Measurements from ENCODE around the gene INTS3. TPM values are rescaled to one million over a fixed set of nuclear protein-coding genes. Genes with fewer than 3 reads are reported as not detected.

INTS3 gene
- total RNA-seq, 1 donor from 2014 or later, result 39.5 TPM

DNA sequence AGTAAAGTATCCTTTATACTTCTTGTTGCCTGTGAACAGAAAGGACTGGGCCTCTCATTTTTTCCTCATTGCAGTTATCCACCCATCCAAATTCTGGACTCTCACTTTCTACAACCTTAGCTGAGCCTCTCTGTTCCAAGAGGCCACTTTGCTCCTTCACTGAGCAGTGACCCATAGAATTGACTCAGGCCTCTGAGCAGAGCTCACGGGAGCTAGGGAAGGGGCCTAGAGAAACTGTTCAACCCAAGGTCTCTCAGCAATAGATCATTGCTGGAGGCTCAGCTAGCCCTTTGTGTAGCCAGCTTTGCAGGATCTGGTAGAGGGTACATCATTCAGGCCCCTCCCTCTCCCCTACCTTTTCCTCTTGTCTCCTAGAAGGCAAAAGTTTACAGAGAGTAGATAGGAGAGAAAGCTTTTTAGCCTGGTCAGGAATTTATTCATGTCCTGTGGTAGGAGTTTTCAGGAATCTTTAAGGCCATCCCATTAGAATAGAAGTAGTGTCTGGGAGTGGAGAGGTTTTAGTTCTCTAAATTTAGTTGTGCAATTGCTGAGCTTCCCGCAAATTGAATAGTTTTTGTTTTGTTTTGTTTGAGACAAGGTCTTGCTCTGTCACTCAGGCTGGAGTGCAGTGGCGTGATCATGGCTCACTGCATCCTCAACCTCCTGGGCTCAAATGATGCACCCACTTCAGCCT is 6.7 kb downstream of the INTS3 start:
- Histone ChIP-seq H3K79me2 (ENCODE audit: insufficient read depth, low read length) (peaks cover 10% of the 10 kb centered on the region), H3K27ac (ENCODE audit: low read depth, low read length) (no peak overlapping the region), H3K36me3 (ENCODE audit: insufficient read depth, low read length) (no peaks in the 10 kb centered on the region), H3K9me3 (ENCODE audit: insufficient read depth, low read depth, low read length) (no peaks in the 10 kb centered on the region), H3K4me1 (ENCODE audit: insufficient read depth, low read length) (no peaks in the 10 kb centered on the region), H3K4me3 (ENCODE audit: insufficient read depth, low read depth, low read length) (no peak overlapping the region), H3K4me2 (ENCODE audit: low read length) (no peak overlapping the region), H4K20me1 (ENCODE audit: insufficient read depth, low read length) (peaks cover 8% of the 10 kb centered on the region), H3K27me3 (ENCODE audit: insufficient read depth, low read length) (no peaks in the 10 kb centered on the region), H2AFZ (ENCODE audit: low read depth, low read length) (no peak overlapping the region), H3K9ac (ENCODE audit: low read length) (no peak overlapping the region)
- Mint-ChIP-seq H3K4me1 (ENCODE audit: low read depth, unreplicated experiment) (no peaks in the 10 kb centered on the region), H3K9me3 (ENCODE audit: unreplicated experiment) (no peaks in the 10 kb centered on the region), H3K27ac (ENCODE audit: unreplicated experiment) (peak overlapping the region; percentile 34), H3K27me3 (ENCODE audit: low read depth, unreplicated experiment) (no peaks in the 10 kb centered on the region), H3K36me3 (ENCODE audit: low read depth, unreplicated experiment) (peaks cover 8% of the 10 kb centered on the region), H3K4me3 (ENCODE audit: unreplicated experiment) (no peak overlapping the region)
- TF ChIP-seq, protein P1, sequence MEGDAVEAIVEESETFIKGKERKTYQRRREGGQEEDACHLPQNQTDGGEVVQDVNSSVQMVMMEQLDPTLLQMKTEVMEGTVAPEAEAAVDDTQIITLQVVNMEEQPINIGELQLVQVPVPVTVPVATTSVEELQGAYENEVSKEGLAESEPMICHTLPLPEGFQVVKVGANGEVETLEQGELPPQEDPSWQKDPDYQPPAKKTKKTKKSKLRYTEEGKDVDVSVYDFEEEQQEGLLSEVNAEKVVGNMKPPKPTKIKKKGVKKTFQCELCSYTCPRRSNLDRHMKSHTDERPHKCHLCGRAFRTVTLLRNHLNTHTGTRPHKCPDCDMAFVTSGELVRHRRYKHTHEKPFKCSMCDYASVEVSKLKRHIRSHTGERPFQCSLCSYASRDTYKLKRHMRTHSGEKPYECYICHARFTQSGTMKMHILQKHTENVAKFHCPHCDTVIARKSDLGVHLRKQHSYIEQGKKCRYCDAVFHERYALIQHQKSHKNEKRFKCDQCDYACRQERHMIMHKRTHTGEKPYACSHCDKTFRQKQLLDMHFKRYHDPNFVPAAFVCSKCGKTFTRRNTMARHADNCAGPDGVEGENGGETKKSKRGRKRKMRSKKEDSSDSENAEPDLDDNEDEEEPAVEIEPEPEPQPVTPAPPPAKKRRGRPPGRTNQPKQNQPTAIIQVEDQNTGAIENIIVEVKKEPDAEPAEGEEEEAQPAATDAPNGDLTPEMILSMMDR (IDR thresholded peaks at IDR 0.05; ENCODE audit: insufficient read depth, low read depth, low read length), result no peak
- no peak for TF ChIP-seq EZH2 (IDR thresholded peaks at IDR 0.05; ENCODE audit: insufficient read depth, low read length)
- FAIRE-seq (no peak), DNase-seq (ENCODE audit: low read depth) (no peak)

DNA sequence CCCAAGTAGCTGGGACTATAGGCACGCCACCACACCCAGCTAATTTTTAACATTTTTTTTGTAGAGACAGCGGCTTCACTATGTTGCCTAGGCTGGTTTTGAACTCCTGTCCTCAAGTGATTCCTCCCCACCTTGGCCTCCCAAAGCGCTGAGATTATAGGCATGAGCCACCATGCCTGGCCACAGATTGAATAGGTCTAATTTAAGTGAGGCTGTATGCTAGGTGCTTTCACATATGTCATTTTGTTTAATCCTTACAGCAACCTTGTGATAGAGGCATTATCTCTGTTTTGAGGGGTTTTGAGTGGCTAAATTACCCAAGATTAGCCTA is 7.2 kb downstream of the INTS3 start:
- peaks cover 8% of the 10 kb centered on the region for H3K36me3 Mint-ChIP-seq (ENCODE audit: low read depth, unreplicated experiment)
- Histone ChIP-seq H4K20me1 (ENCODE audit: insufficient read depth, low read length) (peaks cover 8% of the 10 kb centered on the region), H3K27me3 (ENCODE audit: insufficient read depth, low read length) (no peaks in the 10 kb centered on the region), H3K4me3 (ENCODE audit: insufficient read depth, low read depth, low read length) (no peak overlapping the region), H3K79me2 (ENCODE audit: insufficient read depth, low read length) (peaks cover 10% of the 10 kb centered on the region), H3K4me2 (ENCODE audit: low read length) (no peak overlapping the region), H3K9me3 (ENCODE audit: insufficient read depth, low read depth, low read length) (no peaks in the 10 kb centered on the region), H2AFZ (ENCODE audit: low read depth, low read length) (no peak overlapping the region), H3K36me3 (ENCODE audit: insufficient read depth, low read length) (no peaks in the 10 kb centered on the region), H3K9ac (ENCODE audit: low read length) (no peak overlapping the region), H3K27ac (ENCODE audit: low read depth, low read length) (no peak overlapping the region), H3K4me1 (ENCODE audit: insufficient read depth, low read length) (no peaks in the 10 kb centered on the region)
- no peak overlapping the region for H3K27ac Mint-ChIP-seq (ENCODE audit: unreplicated experiment)
- no peaks in the 10 kb centered on the region for H3K27me3 Mint-ChIP-seq (ENCODE audit: low read depth, unreplicated experiment)
- DNase-seq (ENCODE audit: low read depth) (no peak), FAIRE-seq (no peak)
- H3K4me3 Mint-ChIP-seq (ENCODE audit: unreplicated experiment), result no peak overlapping the region
- no peaks in the 10 kb centered on the region for H3K9me3 Mint-ChIP-seq (ENCODE audit: unreplicated experiment)
- no peaks in the 10 kb centered on the region for H3K4me1 Mint-ChIP-seq (ENCODE audit: low read depth, unreplicated experiment)
- TF ChIP-seq EZH2 (IDR thresholded peaks at IDR 0.05; ENCODE audit: insufficient read depth, low read length), result no peak
- TF ChIP-seq, protein P1 (IDR thresholded peaks at IDR 0.05; ENCODE audit: insufficient read depth, low read depth, low read length), result no peak

DNA sequence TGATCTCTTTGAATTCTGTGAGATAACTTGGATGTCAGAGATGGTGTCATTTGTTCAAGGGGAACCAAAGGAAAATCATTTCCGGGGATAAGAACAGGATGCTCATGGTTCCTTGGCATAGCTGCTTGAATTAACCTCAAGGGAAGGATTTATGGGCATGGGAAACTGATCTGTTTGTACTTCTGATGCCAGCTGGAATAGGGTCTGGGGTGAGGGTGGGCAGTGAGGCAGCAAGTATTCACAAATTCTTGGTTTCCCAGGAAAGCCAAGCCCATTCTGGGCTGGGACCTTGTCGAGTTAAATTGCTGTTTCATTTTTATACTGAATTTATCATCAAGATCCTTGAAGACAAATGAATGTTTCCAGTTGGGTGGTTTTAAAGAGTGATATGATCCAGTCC is 14.1 kb downstream of the INTS3 start:
- Histone ChIP-seq H3K9me3 (ENCODE audit: insufficient read depth, low read depth, low read length) (no peaks in the 10 kb centered on the region), H3K4me2 (ENCODE audit: low read length) (no peak overlapping the region), H3K79me2 (ENCODE audit: insufficient read depth, low read length) (no peaks in the 10 kb centered on the region), H2AFZ (ENCODE audit: low read depth, low read length) (no peak overlapping the region), H3K36me3 (ENCODE audit: insufficient read depth, low read length) (peaks cover 25% of the 10 kb centered on the region), H3K27ac (ENCODE audit: low read depth, low read length) (no peak overlapping the region), H3K27me3 (ENCODE audit: insufficient read depth, low read length) (no peaks in the 10 kb centered on the region), H3K4me3 (ENCODE audit: insufficient read depth, low read depth, low read length) (no peak overlapping the region), H4K20me1 (ENCODE audit: insufficient read depth, low read length) (peaks cover 19% of the 10 kb centered on the region), H3K9ac (ENCODE audit: low read length) (no peak overlapping the region), H3K4me1 (ENCODE audit: insufficient read depth, low read length) (peaks cover 7% of the 10 kb centered on the region)
- no peaks in the 10 kb centered on the region for H3K9me3 Mint-ChIP-seq (ENCODE audit: unreplicated experiment)
- no peak for TF ChIP-seq EZH2 (IDR thresholded peaks at IDR 0.05; ENCODE audit: insufficient read depth, low read length)
- TF ChIP-seq, protein P1 (IDR thresholded peaks at IDR 0.05; ENCODE audit: insufficient read depth, low read depth, low read length), result no peak
- FAIRE-seq (no peak), DNase-seq (ENCODE audit: low read depth) (no peak)
- no peak overlapping the region for H3K4me3 Mint-ChIP-seq (ENCODE audit: unreplicated experiment)
- H3K27me3 Mint-ChIP-seq (ENCODE audit: low read depth, unreplicated experiment), result no peaks in the 10 kb centered on the region
- H3K4me1 Mint-ChIP-seq (ENCODE audit: low read depth, unreplicated experiment), result peaks cover 12% of the 10 kb centered on the region
- H3K27ac Mint-ChIP-seq (ENCODE audit: unreplicated experiment), result no peak overlapping the region
- H3K36me3 Mint-ChIP-seq (ENCODE audit: low read depth, unreplicated experiment), result peaks cover 24% of the 10 kb centered on the region
